Stimulated activated CD4-positive, alpha-beta T cell treated with anti-CD3 and anti-CD28 coated beads, Interleukin-12 subunit alpha, Interleukin-12 subunit beta, amount 100 ng/mL, for 4 hours (primary cell): ENCODE measurements around the gene PDE10A.
"Not testable (repeated sequence)": the region's sequence is repeated elsewhere in the genome, so short reads cannot be mapped to it uniquely, and the experiment has no call there.

Experiments used
- DNase-seq: peaks from one replicate; pipeline ENCODE4 v3.0.0-alpha.2; 2020

Gene PDE10A

DNA sequence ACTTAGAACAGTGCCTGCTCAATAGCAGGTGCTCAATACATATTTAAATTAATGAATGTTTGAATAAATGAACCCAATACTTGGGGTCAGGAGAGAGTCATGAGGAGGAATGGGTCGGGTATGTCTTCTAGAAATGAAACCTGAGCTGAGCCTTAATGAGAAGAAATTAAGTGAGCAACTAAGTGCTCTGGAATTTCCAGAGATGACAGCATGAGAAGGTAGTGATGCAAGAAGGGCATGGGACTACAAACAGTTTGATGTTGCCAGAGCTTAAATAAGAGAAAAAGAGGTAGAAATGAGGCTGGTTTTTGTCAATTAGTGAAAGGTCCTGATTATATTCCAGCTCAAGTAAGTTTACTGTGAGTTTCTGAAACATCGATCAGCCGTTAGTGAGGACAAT, 82.9 kb downstream of the PDE10A start:
- no peak for DNase-seq

DNA sequence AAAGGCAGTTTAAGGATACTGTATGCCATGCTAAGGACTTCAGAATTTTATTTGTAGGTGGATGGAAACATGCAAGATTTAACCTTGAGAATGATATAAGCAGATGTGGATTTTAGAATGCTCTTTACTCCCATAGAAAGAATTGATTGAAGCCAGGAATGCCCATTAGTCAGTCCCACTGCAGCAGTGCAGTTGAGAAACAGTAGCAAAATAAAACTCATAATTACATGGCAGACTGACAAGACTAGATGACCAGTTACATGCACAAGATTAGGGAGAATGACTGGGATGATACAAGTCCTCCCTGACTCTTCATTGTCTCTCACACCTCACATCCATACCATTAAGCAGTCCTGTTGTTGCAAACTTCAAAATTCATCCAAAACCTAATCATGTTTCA, 83.9 kb downstream of the PDE10A start:
- no peak for DNase-seq

DNA sequence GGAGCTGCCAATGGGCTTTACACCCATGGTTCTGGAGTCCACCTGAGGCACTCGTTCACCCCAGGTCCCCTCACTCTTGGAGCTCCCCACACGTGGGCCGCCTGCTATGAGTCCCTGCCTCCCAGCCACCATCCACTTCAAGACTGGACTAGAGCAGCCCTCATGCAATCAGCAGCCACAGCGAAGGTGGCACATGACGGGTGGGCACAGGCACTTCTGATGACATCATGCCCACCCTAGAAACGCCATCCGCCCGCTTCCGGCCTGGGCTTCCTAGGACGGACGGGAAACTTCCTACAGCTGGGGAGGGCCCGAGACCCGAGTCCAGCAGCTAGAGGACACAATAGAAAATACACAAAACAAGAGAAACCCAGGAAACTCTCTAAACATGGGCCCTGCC, 85.5 kb downstream of the PDE10A start:
- no peak for DNase-seq

DNA sequence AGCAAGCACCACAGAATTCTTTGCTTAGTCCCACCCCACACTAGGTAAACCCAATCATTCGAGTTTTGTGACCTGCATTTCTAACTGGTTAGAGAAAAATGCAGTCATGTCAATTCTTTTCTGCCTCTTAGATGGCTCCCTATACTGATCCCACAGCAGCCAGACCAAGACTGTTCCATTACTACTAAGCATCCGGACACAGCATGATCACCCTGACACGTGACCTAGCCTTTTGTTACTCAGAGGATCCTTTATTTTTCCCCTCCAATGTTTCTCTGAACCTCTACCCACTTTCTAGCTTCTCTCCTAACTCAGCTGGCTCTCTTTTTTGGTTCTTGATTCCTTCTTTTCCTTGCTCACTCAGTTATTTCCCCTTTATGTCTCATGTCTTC, 87.9 kb downstream of the PDE10A start:
- DNase-seq: no peak

DNA sequence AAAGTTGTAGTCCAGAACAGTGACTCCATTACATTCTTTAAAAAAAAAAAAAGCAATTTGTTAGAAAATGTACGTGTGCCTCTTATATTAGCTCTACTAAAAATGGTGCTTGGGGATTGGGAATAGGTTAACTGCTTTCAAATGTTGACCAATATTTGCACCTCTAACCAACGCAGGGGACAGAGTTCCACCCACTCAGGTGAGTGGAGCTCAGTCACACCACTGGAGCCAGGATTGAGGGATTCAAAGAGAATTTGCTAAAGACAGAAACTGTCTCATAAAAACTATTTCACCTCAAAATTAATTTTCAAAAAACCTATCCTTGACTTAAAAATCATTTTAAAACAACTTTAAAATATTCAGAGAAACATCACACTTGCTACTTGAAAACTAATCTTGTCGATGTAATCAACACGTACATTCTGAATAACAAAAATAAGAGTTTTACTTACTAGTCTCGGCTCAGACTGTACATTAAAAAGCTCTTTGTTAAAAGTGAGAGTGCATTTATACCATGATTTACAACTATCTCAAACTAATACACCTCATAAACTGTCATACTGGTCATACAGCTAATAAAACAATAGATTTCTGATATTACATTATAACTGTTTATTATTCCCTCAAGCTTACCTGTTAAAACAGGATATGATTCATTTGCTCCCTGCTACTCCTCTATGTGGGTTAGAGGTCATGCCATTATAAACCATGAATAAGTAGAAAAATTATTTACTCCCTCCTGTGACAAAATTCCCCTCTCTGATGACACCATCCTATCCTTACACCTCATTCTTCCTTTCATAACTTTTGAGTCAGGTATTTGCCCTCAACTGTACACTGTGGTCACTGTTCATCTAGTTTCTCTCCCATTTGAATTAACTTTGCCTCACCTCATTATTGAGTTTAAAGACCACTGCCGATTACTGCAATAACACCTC, 88.6 kb downstream of the PDE10A start:
- DNase-seq: no peak

DNA sequence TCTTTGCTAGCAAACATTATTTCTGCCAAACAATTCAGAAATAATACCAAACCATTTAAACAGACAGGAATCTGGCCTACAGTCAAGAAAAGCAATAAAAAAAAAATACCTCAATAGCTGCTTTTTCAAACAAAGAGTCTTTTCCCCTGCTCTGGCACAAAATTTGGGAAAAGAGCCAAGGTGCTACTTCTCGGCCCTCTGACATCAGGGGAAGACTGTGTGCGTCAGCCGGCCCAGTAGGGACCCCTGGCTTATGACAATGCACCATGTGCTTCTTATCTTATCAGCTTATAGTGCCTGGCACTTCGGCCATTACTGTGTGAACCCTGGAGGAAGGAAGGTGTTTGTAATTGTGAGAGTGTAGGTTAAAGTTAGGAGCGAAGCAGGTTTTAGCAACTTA, 89.4 kb downstream of the PDE10A start:
- DNase-seq: no peak

DNA sequence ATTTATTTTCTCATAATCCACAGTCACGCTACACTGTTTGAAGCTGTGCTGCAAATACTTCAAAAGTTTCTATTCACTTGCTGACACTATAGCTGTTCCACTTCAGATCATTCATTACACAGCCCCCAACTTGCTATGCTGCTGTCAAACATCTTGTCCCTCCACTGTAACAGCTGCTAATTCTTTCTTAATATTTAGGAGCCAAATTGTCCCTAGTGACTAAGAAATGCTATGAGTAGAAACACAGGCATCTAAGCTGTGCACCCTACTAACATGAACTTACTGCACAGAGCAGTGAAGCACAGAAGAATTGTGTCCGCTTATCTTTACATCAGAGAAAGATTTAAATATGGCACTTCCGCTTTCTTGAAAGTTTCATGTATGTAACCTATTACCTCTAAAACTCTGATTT, 91.3 kb downstream of the PDE10A start:
- DNase-seq: no peak

DNA sequence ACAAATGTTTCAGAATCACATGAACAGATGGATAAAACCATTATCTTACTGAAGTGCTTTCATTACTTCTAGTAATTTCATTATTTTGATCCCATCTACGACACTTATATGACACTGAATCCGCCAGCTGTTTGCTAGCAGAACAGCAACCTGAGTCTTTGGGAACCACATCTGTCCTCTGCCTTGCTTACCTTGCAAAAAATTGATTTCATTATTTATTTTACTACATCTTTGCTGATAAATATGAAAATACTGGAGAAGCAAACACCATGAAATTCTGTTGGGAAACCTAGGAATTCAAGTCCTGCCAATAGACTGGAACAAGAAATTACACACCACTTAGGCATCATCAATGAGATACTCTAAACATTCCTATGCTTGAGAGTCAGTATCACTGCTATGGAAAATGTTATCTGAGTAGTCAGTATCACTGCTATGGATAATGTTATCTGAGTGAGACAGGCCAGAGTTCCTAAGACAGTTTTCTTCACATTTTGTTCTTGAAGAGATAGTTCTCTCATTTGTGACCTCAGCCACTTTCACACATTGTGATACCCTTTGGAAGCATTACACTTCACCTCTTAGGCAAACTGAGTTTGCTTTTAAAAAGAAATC, 91.9 kb downstream of the PDE10A start:
- DNase-seq: no peak

DNA sequence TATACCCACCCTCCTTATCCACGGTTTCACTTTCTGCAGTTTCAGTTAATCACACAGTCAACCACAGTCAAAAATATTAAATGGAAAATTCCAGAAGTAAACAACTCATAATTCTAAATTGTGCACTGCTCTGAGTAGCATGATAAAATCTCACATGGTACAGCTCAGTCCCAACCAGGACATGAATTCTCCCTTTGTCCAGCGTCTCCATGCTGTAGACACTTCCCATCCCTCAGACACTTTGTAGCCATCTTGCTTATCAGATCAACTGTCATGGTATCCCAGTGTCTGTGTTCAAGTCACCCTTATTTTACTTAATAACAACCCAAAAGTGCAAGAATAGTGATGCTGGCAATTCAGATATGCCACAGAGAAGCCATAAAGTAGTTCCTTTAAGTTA, 94.7 kb downstream of the PDE10A start:
- no peak for DNase-seq

DNA sequence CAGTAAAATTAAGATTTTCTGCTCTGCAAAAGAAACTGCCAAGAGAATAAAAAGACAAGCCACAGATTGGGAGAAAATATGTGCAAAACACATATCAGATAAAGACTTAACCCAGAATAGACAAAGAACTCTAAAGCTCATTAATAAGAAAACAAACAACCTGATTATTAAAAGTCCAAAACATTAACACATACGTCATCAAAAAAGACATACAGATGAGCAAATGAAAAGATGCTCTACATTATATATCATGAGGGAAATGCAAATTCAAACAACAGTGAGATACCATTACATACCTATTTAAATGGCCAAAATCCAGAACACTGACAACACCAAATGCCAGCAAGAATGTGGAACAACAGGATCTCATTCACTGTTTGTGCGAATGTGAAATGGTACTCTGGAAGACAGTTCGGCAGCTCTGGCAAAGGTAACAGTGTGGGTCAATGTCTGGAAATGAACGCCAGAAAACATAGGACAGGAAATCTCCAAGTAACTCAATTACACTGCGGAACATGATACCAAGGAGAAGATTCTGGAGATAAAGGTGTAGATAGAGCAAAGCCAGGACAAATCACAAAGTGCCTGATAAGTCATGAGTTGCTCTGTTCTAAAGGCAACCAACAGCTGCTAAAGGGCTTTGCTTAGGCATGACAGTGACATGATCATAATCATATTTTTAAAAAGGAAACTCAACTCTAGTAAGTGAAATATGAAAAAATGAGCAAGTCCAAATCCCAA, 96.8 kb downstream of the PDE10A start:
- no peak for DNase-seq

DNA sequence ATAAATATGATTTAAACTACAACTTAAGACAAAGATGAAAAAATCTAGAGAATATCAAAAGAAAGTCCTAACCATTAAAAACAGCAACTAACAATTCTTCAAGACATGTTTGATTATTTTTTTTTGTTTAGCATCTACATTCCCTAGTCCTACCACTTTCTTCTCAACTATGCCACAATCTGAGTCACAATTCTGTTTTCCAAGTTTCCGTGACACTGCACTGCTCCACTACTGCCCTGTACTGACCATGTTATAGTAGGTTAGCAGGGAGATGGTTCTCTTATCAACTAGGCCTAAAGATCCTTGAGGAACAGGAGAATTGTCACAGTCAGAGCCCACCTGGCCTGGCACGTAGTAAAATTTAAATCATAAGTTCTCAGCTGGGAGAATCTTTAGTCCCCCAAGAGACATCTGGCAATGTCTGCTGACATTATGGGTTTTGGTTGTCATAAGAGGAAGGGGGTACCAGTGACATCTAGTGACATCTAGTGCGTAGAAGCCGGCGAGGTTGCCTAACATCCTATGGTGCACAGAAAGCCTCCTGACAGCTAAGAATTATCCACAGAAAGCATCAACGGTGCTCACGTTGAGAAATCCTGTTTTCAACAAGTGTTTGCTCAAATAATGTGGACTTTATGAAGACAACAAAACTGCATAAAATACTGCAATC, 100.5 kb downstream of the PDE10A start:
- no peak for DNase-seq

DNA sequence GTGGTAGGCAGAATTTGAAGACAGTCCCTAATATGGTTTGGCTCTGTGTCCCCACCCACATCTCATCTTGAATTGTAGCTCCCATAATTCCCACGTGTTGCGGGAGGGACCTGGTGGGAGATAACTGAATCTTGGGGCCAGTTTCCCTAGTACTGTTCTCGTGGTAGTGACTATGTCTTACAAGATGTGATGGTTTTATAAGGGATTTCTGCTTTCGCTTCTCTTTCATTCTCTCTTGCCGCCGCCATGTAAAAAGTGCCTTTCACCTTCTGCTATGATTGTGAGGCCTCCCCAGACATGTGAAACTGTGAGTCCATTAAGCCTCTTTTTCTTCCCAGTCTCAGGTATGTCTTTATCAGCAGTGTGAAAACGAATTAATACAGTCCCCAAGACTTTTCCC, 103.4 kb downstream of the PDE10A start:
- no peak for DNase-seq

DNA sequence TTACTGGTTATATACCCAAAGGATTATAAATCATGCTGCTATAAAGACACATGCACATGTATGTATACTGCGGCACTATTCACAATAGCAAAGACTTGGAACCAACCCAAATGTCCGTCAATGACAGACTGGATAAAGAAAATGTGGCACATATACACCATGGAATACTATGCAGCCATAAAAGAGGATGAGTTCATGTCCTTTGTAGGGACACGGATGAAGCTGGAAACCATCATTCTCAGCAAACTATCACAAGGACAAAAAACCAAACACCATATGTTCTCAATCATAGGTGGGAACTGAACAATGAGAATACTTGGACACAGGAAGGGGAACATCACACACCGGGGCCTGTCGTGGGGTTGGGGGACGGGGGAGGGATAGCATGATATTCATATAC, 104.9 kb downstream of the PDE10A start:
- not testable (repeated sequence) for DNase-seq

DNA sequence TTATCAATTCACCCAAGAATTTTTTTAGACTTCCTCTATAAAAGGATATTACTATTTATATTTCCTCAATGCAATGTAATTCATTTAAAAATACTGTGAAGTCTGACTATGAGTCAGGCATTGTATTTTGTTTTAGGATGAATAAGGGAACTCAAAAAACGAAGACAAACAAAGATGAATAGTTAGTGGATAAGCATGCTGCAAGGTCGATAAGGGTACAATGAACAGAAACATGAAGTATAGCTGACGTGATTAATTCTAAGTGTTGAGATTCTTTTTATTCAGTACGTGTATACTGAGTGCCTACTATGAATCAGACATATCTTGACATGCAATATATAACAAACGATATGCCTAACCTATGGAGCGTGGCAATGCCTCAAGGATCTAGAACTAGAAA, 105.4 kb downstream of the PDE10A start:
- DNase-seq: no peak

DNA sequence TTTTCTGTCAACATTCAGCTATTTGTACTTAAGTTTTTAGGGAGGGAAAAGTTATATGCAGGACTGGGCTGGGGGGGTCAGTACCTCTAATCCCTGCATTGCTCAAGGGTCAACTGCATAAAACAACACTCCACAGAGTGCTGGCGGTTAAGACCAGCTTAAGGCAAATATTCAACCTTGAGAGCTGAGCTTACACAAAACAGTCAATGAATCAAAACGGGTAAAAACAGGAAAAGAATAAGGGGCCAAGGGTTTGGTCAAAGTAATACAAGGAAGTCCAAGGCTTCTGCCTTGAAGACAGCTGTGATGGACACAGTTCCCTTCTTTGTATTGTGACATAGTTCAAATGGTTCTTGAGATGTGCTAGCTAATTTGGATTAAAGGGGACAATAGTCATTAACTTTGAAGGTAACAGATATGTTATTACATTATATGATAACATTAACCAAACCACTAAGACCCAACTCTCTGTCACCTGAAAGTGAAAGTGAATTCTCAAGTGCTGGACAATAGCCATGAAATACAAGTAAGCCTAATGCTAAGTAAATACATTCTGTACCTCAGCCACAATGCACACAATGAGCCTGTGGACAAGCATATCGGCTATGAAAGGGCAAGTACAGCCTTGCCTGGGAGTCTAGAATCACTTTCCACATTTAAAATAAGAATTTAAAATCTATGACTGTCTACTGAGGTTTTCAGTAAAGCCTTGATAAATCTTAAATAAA, 106.8 kb downstream of the PDE10A start:
- DNase-seq: no peak

DNA sequence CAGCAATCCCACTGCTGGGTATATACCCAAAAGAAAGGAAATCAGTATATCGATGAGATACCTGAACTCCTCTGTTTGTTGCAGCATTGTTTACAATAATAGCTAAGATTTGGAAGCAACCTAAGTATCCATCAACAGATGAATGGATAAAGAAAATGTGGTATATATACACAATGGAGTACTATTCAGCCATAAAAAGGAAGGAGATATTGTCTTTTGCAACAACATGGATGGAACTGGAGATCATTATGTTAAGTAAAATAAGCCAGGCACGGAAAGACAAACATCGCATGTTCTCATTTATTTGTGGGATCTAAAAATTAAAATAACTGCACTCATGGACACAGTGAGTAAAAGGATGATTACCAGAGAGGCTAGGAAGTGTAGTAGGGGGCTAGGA, 108.4 kb downstream of the PDE10A start:
- DNase-seq: not testable (repeated sequence)

DNA sequence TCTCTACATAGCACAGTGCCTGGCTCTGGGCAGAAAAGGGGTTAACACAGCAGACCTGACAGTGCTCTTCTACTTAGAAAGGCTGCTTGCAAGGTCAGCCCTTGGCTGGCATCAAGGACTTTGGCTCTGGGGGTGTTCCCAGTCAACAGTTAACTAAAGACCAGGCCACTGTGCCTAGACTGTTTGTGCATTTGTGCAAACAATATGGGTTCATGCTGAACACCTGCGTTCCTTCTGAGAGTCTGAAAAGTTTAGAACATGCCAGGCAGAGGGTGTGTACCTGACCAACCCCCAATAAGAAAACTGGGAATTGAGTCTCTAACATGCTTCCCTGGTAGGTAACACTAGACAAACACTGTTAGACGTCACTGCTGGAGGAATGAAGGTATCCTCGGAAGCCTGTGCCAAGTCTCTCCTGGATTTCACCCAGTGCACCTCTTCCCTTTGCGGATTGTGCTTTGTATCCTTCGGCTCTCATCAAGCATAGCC, 110.7 kb downstream of the PDE10A start:
- no peak for DNase-seq

DNA sequence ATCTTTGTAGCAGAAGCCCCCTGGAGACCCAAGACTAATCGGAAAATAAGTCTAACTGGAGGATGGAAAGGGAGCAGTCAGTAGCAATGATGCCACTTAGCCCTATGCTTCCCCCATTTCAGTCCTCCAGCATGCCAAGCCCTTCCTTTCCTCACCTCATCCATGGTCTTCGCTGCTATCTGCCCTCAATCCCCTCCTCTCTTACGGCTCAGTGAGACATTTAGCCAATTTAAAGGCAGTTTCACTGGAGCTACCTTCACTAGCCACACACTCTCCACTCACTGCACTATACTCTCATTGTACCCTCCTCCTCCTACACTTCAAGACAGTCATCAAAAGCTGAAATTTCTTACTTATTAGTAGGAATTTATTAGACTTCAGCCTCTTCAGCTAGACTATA, 111.2 kb downstream of the PDE10A start:
- no peak for DNase-seq

DNA sequence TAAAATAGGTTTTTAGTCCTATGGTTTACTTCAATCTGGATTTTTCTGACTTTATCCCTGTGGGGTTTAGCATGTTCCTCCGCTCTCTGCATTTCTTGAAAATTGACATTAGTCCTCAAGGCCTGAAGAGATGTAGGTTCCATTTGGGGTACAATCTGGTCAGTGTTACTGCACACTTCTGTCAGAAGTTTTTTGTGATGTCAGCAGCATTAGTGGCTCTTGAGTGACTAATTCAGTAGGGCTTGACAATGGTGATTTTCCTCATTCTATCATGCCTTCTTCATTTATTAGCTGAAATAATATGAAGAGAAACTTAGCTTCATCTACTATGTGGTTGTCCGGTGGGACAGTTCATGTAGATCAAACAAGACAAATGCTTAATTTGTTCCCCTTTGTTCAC, 114.6 kb downstream of the PDE10A start:
- no peak for DNase-seq

DNA sequence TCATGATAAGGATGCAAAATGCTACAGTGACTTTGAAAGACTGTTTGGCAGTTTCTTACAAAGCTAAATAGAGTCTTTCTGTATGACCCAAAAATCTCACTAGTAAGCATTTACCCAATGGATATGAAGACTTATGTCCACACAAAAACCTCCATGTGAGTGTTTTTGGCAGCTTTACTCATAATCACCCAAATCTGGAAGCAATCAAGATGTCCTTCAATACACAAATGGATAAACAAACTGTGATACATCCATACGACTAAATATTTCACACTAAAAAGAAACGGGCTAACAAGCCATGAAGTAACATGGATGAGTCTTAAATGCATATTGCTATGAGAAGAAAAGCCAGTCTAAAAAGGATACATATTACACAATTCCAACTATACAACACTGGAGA, 117.2 kb downstream of the PDE10A start:
- no peak for DNase-seq

DNA sequence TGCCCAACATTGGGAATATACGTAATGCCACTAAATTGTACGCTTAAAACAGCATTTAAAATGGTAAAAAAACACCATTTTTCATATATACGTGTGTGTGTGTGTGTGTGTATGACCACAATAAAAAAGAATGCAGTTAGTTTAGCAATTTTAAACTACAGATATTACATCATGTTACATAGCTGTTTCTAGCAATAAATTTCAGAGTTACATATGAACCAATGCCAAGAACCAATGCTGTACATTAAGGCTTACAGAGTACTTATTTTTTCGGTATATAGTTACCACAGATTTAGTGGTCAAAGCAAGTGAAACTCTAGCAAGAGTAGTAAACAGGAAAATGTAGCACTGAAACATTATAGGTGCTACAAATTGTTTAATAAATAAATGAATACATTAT, 119.3 kb downstream of the PDE10A start:
- DNase-seq: no peak

DNA sequence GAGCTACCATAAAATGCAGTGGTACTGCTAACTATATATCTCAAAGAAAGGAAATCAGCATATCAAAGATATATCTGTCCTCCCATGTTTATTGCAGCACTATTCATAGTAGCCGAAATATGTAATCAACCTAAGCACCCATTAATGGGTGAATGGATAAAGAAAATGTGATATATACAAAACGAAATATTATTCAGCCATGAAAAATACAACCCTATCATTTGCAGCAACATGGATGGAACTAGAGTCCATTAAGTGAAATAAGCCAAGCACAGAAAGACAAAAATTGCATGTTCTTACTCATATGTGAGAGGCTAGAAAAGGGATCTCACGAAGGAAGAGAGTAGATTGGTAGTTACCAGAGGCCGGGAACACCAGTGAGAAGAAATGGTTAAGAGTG, 126.1 kb downstream of the PDE10A start:
- DNase-seq: no peak
